GM19099 (cell line): ENCODE measurements around the gene MPST.

ENCODE experiments used
- POLR2A ChIP-seq: IDR thresholded peaks from 3 replicates; pipeline ENCODE4 v1.6.1; 2011; ENCODE audit warnings: low read depth; ENCODE audit not compliant: insufficient read length; ENCODE audit errors: extremely low read depth

The MPST gene

GRCh38 chr22:37069319-37069718 lies 49.8 kb downstream of the MPST start:
- no peak for TF ChIP-seq POLR2A

GRCh38 chr22:37069719-37070118 lies 50.2 kb downstream of the MPST start:
- TF ChIP-seq POLR2A, result no peak

GRCh38 chr22:37070334-37070733 lies 50.8 kb downstream of the MPST start:
- TF ChIP-seq POLR2A, result no peak

- no peak for TF ChIP-seq POLR2A
These were observed 51.2 kb downstream of the MPST start for GRCh38 chr22:37070744-37071143.

- no peak for TF ChIP-seq POLR2A
These were observed 53.1 kb downstream of the MPST start for GRCh38 chr22:37072673-37073072.

- TF ChIP-seq POLR2A, result no peak
These were observed 55.0 kb downstream of the MPST start for GRCh38 chr22:37074537-37074936.

GRCh38 chr22:37075046-37075445 lies 55.5 kb downstream of the MPST start:
- no peak for TF ChIP-seq POLR2A

- no peak for TF ChIP-seq POLR2A
These were observed 56.4 kb downstream of the MPST start for GRCh38 chr22:37075822-37076433.

- TF ChIP-seq POLR2A, result no peak
These were observed 58.4 kb downstream of the MPST start for GRCh38 chr22:37077802-37078448.

- no peak for TF ChIP-seq POLR2A
These were observed 59.6 kb downstream of the MPST start for GRCh38 chr22:37079158-37079557.
